Osteoblast (primary cell): ENCODE measurements around the gene NLRP3. TPM values are rescaled to one million over a fixed set of nuclear protein-coding genes. Genes with fewer than 3 reads are reported as not detected.

ENCODE experiments used
- DNase-seq: peaks from one replicate; pipeline ENCODE4 v3.0.0; 2011; ENCODE audit warnings: low spot score, mixed read lengths; ENCODE audit not compliant: insufficient read length; ENCODE audit errors: missing footprints
- H2AFZ ChIP-seq: 2 replicates; pipeline ENCODE4 v1.6.0; 2011; ENCODE audit warnings: mild to moderate bottlenecking, low read length
- H3K27ac ChIP-seq: 2 replicates; pipeline ENCODE4 v1.5.1; 2011; ENCODE audit warnings: mild to moderate bottlenecking, low read depth, low read length, moderate library complexity
- H3K27me3 ChIP-seq: 2 replicates; pipeline ENCODE4 v1.6.0; 2012; ENCODE audit warnings: mild to moderate bottlenecking, control low read depth, inconsistent platforms, low read length, moderate library complexity; ENCODE audit not compliant: insufficient read depth
- H3K36me3 ChIP-seq: 2 replicates; pipeline ENCODE4 v1.5.1; 2011; ENCODE audit warnings: mild to moderate bottlenecking, low read length, control low read depth, moderate library complexity; ENCODE audit not compliant: insufficient read depth
- H3K4me1 ChIP-seq: 2 replicates; pipeline ENCODE4 v1.5.1; 2011; ENCODE audit warnings: mild to moderate bottlenecking, low read length, control low read depth, moderate library complexity; ENCODE audit not compliant: insufficient read depth
- H3K4me2 ChIP-seq: 2 replicates; pipeline ENCODE4 v1.6.0; 2011; ENCODE audit warnings: mild to moderate bottlenecking, low read length; ENCODE audit not compliant: insufficient read depth
- H3K4me3 ChIP-seq: fragments of 200-600 bp; sonication (generic); 3 replicates; pipeline ENCODE4 v1.5.1; 2012; ENCODE audit warnings: mild to moderate bottlenecking, low read length, inconsistent platforms; ENCODE audit not compliant: insufficient read depth
- H3K79me2 ChIP-seq: 2 replicates; pipeline ENCODE4 v1.6.0; 2012; ENCODE audit warnings: mild to moderate bottlenecking, low read length, control low read depth, inconsistent platforms; ENCODE audit not compliant: insufficient read depth
- H3K9me3 ChIP-seq: 2 replicates; pipeline ENCODE4 v1.5.1; 2011; ENCODE audit warnings: low read depth, low read length, control low read depth
- H4K20me1 ChIP-seq: 2 replicates; pipeline ENCODE4 v1.6.0; 2012; ENCODE audit warnings: mild to moderate bottlenecking, low read length, control low read depth; ENCODE audit not compliant: insufficient read depth
- CTCF ChIP-seq: IDR thresholded peaks from 2 replicates; pipeline ENCODE4 v1.5.1; 2011; ENCODE audit warnings: mild to moderate bottlenecking, low read depth, low read length, moderate library complexity; ENCODE audit errors: extremely low read depth
- total RNA-seq: library from RNA; depleted of rRNA; stranded (reverse); fragments of >200 nt; gene quantifications from 2 replicates; pipeline ENCODE4 v1.2.3, GENCODE V29; 2012

NLRP3 gene
- total RNA-seq, 1 donor, result 0.36 TPM

- Histone ChIP-seq H3K79me2 (no peaks in the 10 kb centered on the region), H3K4me2 (peak overlapping the region; percentile 14), H3K9me3 (no peaks in the 10 kb centered on the region), H4K20me1 (no peaks in the 10 kb centered on the region), H3K27me3 (no peaks in the 10 kb centered on the region), H2AFZ (no peak overlapping the region), H3K4me1 (peaks cover 16% of the 10 kb centered on the region), H3K27ac (peak overlapping the region; percentile 71), H3K4me3 (no peak overlapping the region), H3K36me3 (no peaks in the 10 kb centered on the region)
- DNase-seq, result peak; percentile 69
- no peak for TF ChIP-seq CTCF
These were observed 30.7 kb upstream of the NLRP3 start for GRCh38 chr1:247385283-247385682.

- no peaks in the 10 kb centered on the region for H4K20me1 ChIP-seq
- H3K4me1 ChIP-seq, result peaks cover 16% of the 10 kb centered on the region
- no peaks in the 10 kb centered on the region for H3K36me3 ChIP-seq
- H3K4me2 ChIP-seq, result no peak overlapping the region
- no peak overlapping the region for H3K4me3 ChIP-seq
- H3K9me3 ChIP-seq, result no peaks in the 10 kb centered on the region
- no peak for TF ChIP-seq CTCF
- H3K27ac ChIP-seq, result no peak overlapping the region
- H2AFZ ChIP-seq, result no peak overlapping the region
- no peaks in the 10 kb centered on the region for H3K27me3 ChIP-seq
- no peak for DNase-seq
- no peaks in the 10 kb centered on the region for H3K79me2 ChIP-seq
These were observed 29.8 kb upstream of the NLRP3 start for GRCh38 chr1:247386217-247386616.

DNA sequence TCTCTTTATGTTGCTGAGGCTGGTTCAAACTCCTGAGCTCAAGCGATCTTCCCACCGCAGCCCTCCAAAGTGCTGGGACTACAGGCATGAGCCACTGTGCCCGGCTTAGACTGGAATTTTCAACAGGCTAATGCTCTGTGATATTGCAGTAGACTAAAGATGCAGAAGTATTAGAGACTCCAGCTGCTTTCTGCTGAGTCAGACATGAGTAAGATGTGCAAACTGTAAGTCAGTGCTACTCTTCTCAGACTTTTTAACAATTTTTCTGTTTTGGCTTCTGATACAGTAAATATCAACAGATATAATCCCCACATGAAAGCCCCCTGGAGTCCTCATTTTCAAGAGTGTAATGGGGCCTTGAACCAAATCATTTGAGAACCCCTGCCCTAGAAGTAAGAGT is 29.3 kb upstream of the NLRP3 start:
- peak; percentile 80 for DNase-seq
- H3K36me3 ChIP-seq, result no peaks in the 10 kb centered on the region

DNA sequence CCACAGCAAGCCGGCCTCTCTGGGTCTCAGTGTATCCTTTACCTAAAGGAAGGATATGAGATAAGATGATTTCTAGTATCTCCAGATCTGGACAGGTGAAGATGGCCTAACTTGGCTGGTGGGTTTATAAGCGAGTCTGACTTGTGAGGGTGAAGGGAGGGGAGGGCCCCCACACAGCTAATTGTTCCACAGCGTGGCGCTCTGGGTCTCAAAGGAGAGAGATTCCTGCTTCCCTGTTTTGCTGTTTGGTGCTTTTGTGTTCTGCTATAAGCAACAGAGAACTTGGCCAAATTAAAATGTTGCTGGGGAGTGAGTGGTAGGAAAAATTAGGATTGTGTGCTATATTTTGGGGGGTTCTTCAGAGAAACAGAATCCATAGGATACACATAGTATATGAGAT is 28.9 kb upstream of the NLRP3 start:
- Histone ChIP-seq H3K36me3 (no peaks in the 10 kb centered on the region), H4K20me1 (no peaks in the 10 kb centered on the region), H2AFZ (peak overlapping the region; percentile 60), H3K4me1 (peaks cover 16% of the 10 kb centered on the region), H3K27me3 (no peaks in the 10 kb centered on the region), H3K27ac (no peak overlapping the region), H3K4me2 (no peak overlapping the region), H3K79me2 (no peaks in the 10 kb centered on the region), H3K9me3 (no peaks in the 10 kb centered on the region), H3K4me3 (no peak overlapping the region)
- TF ChIP-seq CTCF, result no peak
- DNase-seq, result no peak

More for the DNA sequence above, 29.3 kb upstream of the NLRP3 start:
- Histone ChIP-seq H2AFZ (peak overlapping the region; percentile 60), H3K27ac (no peak overlapping the region), H3K4me2 (no peak overlapping the region), H3K27me3 (no peaks in the 10 kb centered on the region), H3K79me2 (no peaks in the 10 kb centered on the region), H3K9me3 (no peaks in the 10 kb centered on the region), H3K4me3 (no peak overlapping the region), H3K4me1 (peaks cover 16% of the 10 kb centered on the region), H4K20me1 (no peaks in the 10 kb centered on the region)
- TF ChIP-seq CTCF, result no peak
